Left ventricle myocardium inferior (tissue), 1 donor: ENCODE results near the gene DAB1. TPM values are rescaled to one million over a fixed set of nuclear protein-coding genes. Genes with fewer than 3 reads are reported as not detected.

Experiments
- DNase-seq: peaks from one replicate; pipeline ENCODE4 v3.0.0-alpha.2; 2020
- H3K27ac ChIP-seq: fragments of 200-600 bp; replicated peaks from 2 replicates; pipeline ENCODE4 v1.8.0; 2021
- H3K27me3 ChIP-seq: fragments of 200-600 bp; 2 replicates; pipeline ENCODE4 v1.8.0; 2021; ENCODE audit warnings: low read depth
- H3K36me3 ChIP-seq: fragments of 200-600 bp; 2 replicates; pipeline ENCODE4 v1.8.0; 2021
- H3K4me1 ChIP-seq: fragments of 200-600 bp; 2 replicates; pipeline ENCODE4 v1.8.0; 2021
- H3K4me3 ChIP-seq: fragments of 200-600 bp; 2 replicates; pipeline ENCODE4 v1.8.0; 2021; ENCODE audit warnings: mild to moderate bottlenecking, moderate library complexity
- H3K9me3 ChIP-seq: fragments of 200-600 bp; replicated peaks from 2 replicates; pipeline ENCODE4 v1.8.0; 2021
- intact Hi-C: fragments of 100-400 bp; cut with micrococcal nuclease; formaldehyde crosslinking; loops from one replicate; pipeline ENCODE4 v1.11.0; 2022
- total RNA-seq: library from RNA; stranded (reverse); fragmentation: NEBNext Ultra II Directional; extraction: Animal tissue kit (Norgen Biotek cat#: 25700); gene quantifications from one replicate; pipeline ENCODE4 v1.2.1, GENCODE V29; 2021
- TF ChIP-seq, protein P1 (sequence below): fragments of 200-600 bp; IDR thresholded peaks from 2 replicates; pipeline ENCODE4 v1.8.0; 2021; ENCODE audit warnings: antibody characterized with exemption, mild to moderate bottlenecking, borderline replicate concordance
- donor health status: DM: no; HTN: yes; CAD: no; lungs with severe emphysema.

Gene DAB1
- total RNA-seq, 1 donor from 2014 or later, result 0.77 TPM

DNA sequence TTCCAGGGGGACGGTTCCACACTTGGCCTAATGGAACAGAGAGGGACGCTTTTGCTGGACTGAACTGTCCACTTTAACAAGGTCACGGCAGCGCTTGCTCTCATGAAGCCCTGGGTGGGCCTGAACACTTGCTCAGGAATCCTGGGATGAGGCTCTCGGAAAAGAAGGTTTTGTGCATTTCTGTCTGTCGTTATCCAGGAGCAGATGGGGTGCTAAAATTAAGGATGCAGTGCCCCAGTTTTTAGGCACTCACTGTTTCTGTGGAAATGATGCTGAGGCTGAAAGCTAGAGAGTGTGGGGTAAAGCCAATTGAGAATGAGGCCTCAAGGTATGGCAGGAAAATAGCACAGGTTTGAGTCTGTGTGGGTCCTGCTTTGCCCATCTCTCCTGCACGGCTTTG lies 111.0 kb downstream of the DAB1 start:
- no peaks in the 10 kb centered on the region for H3K9me3 ChIP-seq
- H3K4me3 ChIP-seq, result no peak overlapping the region
- H3K27ac ChIP-seq, result no peak overlapping the region
- DNase-seq, result no peak
- H3K27me3 ChIP-seq, result no peaks in the 10 kb centered on the region
- no peaks in the 10 kb centered on the region for H3K4me1 ChIP-seq
- no peaks in the 10 kb centered on the region for H3K36me3 ChIP-seq
- TF ChIP-seq, protein P1, sequence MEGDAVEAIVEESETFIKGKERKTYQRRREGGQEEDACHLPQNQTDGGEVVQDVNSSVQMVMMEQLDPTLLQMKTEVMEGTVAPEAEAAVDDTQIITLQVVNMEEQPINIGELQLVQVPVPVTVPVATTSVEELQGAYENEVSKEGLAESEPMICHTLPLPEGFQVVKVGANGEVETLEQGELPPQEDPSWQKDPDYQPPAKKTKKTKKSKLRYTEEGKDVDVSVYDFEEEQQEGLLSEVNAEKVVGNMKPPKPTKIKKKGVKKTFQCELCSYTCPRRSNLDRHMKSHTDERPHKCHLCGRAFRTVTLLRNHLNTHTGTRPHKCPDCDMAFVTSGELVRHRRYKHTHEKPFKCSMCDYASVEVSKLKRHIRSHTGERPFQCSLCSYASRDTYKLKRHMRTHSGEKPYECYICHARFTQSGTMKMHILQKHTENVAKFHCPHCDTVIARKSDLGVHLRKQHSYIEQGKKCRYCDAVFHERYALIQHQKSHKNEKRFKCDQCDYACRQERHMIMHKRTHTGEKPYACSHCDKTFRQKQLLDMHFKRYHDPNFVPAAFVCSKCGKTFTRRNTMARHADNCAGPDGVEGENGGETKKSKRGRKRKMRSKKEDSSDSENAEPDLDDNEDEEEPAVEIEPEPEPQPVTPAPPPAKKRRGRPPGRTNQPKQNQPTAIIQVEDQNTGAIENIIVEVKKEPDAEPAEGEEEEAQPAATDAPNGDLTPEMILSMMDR, result no peak
- intact Hi-C loops, result no loop called here

DNA sequence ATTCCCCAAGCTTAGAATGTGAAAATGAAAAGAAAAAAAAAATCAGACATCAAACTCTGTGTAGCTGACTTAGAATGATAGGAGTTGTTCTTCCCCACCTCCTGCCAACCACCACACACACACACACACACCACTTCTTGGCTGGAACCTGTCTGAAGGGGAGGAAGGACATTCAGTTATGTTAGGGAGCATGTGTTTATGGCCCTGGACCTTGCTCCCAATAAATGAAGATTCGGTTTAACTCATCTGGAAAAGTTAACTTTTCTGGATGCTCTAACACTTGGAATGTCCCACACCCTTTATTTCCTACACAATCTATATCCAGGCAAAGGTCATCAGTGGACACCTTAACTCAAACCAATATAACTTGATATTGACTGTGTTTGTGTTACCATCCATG lies 112.4 kb downstream of the DAB1 start:
- TF ChIP-seq, protein P1, result no peak
- DNase-seq, result no peak
- H3K9me3 ChIP-seq, result no peaks in the 10 kb centered on the region
- no peak overlapping the region for H3K4me3 ChIP-seq
- no peak overlapping the region for H3K27ac ChIP-seq
- no peaks in the 10 kb centered on the region for H3K36me3 ChIP-seq
- H3K4me1 ChIP-seq, result no peaks in the 10 kb centered on the region
- intact Hi-C loops, result no loop called here
- H3K27me3 ChIP-seq, result no peaks in the 10 kb centered on the region

DNA sequence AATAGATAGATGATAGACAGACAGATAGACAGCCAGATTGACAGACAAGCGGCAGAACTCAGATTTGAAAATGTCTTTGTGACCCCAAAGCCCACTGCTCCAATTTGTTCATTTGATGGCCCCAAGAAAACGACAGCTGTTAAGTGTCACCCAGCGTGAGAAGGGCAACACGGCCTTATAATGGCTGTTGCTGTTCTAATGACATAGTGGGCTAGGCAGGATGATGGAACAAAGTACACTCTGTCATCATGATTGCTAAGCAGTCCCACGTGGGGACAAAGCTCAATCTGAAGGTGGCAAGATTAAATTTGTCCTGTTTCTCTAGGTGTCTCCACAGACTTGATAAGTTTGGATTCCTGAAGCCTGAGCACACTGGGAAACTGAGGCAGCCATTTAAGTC lies 112.9 kb downstream of the DAB1 start:
- Histone ChIP-seq H3K9me3 (no peaks in the 10 kb centered on the region), H3K27ac (no peak overlapping the region), H3K4me1 (no peaks in the 10 kb centered on the region), H3K36me3 (no peaks in the 10 kb centered on the region), H3K27me3 (no peaks in the 10 kb centered on the region), H3K4me3 (no peak overlapping the region)
- TF ChIP-seq, protein P1, result no peak
- intact Hi-C loops, result no loop called here
- DNase-seq, result no peak

DNA sequence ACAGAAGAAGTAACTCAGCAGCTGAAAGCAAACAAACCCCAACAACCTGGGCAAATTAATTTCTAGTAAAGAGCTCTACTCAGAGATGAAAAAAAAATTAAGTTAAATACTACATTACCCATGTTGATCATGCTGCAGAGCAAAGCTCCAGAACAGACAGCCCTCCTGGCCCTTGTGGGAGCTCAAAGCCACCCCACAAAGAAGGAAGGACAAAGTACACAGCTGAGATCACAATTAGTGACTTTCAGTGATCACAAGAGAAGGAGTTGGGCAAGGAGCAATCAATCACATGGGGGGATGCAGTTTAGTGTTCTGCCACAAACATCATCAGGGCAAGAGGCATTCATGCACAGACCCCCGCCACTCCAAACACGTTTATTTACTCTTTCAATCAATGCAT lies 114.2 kb downstream of the DAB1 start:
- Histone ChIP-seq H3K4me3 (no peak overlapping the region), H3K4me1 (no peaks in the 10 kb centered on the region), H3K36me3 (no peaks in the 10 kb centered on the region), H3K9me3 (no peaks in the 10 kb centered on the region), H3K27me3 (no peaks in the 10 kb centered on the region), H3K27ac (no peak overlapping the region)
- TF ChIP-seq, protein P1, result no peak
- intact Hi-C loops, result no loop called here
- no peak for DNase-seq

DNA sequence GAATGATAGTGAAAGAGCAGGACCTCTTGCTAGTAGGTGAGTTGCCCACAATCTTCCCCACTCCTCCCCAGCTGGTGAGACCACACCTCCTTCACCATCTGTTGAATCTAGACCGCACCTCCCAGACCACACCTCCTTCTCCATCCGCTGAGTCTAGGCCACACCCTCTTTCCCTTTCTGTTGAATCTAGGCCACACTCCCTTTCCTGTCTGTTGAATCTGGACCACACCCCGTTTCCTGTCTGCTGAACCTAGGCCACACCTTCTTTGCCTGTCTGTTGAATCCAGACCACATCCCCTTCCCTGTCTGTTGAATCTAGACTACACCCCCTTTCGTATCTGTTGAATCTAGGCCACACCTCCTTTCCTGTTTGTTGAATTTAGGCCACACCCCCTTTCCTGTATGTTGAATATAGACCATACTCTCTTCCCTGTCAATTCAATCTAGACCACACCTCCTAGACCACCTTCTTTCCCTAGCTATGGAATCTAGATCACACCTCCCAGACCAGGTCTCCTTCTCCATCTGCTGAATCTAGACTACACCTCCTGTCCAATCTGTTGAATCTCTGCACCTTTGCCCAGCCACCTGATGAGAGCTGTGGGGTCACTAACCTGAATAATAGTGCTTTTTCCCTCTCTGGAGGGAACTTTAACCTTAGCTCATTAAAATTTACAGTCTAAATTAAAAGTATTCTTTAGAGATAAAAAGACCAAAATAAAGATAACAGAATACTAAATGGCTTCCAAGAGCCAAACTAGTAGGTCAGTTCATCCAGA lies 116.3 kb downstream of the DAB1 start:
- Histone ChIP-seq H3K4me3 (no peak overlapping the region), H3K27me3 (no peaks in the 10 kb centered on the region), H3K4me1 (no peaks in the 10 kb centered on the region), H3K36me3 (no peaks in the 10 kb centered on the region), H3K9me3 (no peaks in the 10 kb centered on the region), H3K27ac (no peak overlapping the region)
- peak; percentile 15 for DNase-seq
- TF ChIP-seq, protein P1, result no peak
- intact Hi-C loops, result no loop called here
